ENCODE results near the gene FAM180B. TPM values are rescaled to one million over a fixed set of nuclear protein-coding genes. Genes with fewer than 3 reads are reported as not detected.

FAM180B gene
- total RNA-seq, 1 donor: not detected

DNA sequence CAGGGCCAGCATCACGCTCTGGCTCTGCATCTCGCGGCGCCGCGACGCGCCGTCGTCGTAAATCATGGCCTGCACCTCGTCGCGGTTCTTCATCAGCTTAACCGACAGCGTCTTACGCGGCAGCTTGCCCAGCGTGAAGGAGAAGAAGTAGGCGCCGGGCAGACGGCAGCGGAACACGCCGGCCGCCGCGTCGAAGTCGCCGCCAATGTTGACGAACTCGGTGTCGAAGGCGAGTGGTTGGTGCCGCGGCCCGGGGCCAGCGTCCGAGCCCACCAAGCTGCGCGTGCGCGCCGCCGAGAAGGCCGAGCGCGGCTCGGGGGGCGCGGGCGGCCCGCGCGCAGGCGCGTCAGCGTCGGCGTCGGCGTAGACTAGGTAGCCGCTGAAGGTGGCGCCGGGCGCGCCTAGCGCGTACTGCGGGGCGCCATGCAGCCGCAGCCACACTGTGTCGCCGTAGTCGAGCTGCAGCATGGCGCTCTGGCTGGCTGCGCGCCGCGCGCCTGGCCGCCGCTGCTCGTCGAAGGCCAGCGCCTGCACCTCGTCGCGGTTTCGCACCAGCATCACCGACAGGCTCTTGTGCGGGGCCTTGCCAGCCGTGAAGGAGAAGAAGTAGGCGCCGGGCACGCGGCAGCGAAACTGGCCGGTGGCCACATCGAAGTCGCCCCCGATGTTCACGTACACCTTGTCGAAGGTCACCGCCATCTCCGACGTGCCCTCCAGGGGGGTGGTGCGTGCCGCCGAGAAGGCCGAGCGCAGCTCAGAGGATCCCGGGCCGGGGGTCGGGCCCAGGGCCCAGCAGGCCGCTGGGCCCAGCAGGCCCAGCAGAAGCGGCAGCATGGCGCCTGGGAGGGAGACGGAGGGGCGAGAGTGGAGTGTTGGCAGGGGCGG, 3.7 kb downstream of the FAM180B start:
- Histone ChIP-seq H4K20me1 (ENCODE audit: insufficient read depth, low read length) (peaks cover 4% of the 10 kb centered on the region), H3K9me3 (ENCODE audit: low read depth, low read length) (no peaks in the 10 kb centered on the region), H3K27ac (ENCODE audit: low read depth, low read length) (no peak overlapping the region), H3K79me2 (ENCODE audit: insufficient read depth, low read length) (no peaks in the 10 kb centered on the region), H3K4me1 (ENCODE audit: insufficient read depth, low read length) (no peaks in the 10 kb centered on the region), H2AFZ (ENCODE audit: low read length) (peak overlapping the region; percentile 71), H3K27me3 (ENCODE audit: insufficient read depth, low read length) (peaks cover 47% of the 10 kb centered on the region), H3K4me3 (ENCODE audit: insufficient read depth, low read length) (peak overlapping the region; percentile 42), H3K4me2 (ENCODE audit: insufficient read depth, low read length) (peak overlapping the region; percentile 33), H3K36me3 (ENCODE audit: insufficient read depth, low read length) (no peaks in the 10 kb centered on the region)
- DNase-seq (ENCODE audit: insufficient read length, low spot score, missing footprints): peak; percentile 83
- TF ChIP-seq, protein P1, sequence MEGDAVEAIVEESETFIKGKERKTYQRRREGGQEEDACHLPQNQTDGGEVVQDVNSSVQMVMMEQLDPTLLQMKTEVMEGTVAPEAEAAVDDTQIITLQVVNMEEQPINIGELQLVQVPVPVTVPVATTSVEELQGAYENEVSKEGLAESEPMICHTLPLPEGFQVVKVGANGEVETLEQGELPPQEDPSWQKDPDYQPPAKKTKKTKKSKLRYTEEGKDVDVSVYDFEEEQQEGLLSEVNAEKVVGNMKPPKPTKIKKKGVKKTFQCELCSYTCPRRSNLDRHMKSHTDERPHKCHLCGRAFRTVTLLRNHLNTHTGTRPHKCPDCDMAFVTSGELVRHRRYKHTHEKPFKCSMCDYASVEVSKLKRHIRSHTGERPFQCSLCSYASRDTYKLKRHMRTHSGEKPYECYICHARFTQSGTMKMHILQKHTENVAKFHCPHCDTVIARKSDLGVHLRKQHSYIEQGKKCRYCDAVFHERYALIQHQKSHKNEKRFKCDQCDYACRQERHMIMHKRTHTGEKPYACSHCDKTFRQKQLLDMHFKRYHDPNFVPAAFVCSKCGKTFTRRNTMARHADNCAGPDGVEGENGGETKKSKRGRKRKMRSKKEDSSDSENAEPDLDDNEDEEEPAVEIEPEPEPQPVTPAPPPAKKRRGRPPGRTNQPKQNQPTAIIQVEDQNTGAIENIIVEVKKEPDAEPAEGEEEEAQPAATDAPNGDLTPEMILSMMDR (IDR thresholded peaks at IDR 0.05; ENCODE audit: extremely low read depth, low read depth, low read length): no peak

- DNase-seq (ENCODE audit: insufficient read length, low spot score, missing footprints): peak; percentile 78
- Histone ChIP-seq H3K4me3 (ENCODE audit: insufficient read depth, low read length) (no peak overlapping the region), H3K4me2 (ENCODE audit: insufficient read depth, low read length) (no peak overlapping the region), H4K20me1 (ENCODE audit: insufficient read depth, low read length) (peaks cover 4% of the 10 kb centered on the region), H3K36me3 (ENCODE audit: insufficient read depth, low read length) (no peaks in the 10 kb centered on the region), H3K27ac (ENCODE audit: low read depth, low read length) (no peak overlapping the region), H3K9me3 (ENCODE audit: low read depth, low read length) (no peaks in the 10 kb centered on the region), H3K27me3 (ENCODE audit: insufficient read depth, low read length) (peaks cover 55% of the 10 kb centered on the region), H3K4me1 (ENCODE audit: insufficient read depth, low read length) (no peaks in the 10 kb centered on the region), H2AFZ (ENCODE audit: low read length) (no peak overlapping the region), H3K79me2 (ENCODE audit: insufficient read depth, low read length) (no peaks in the 10 kb centered on the region)
- TF ChIP-seq, protein P1 (IDR thresholded peaks at IDR 0.05; ENCODE audit: extremely low read depth, low read depth, low read length): no peak
Measured at GRCh38 chr11:47591764-47592163, 5.3 kb downstream of the FAM180B start.

GRCh38 chr11:47592251-47592650, 5.8 kb downstream of the FAM180B start:
- TF ChIP-seq, protein P1 (IDR thresholded peaks at IDR 0.05; ENCODE audit: extremely low read depth, low read depth, low read length): no peak
- Histone ChIP-seq H3K27ac (ENCODE audit: low read depth, low read length) (no peak overlapping the region), H3K4me1 (ENCODE audit: insufficient read depth, low read length) (no peaks in the 10 kb centered on the region), H2AFZ (ENCODE audit: low read length) (no peak overlapping the region), H3K27me3 (ENCODE audit: insufficient read depth, low read length) (peaks cover 55% of the 10 kb centered on the region), H3K4me3 (ENCODE audit: insufficient read depth, low read length) (no peak overlapping the region), H4K20me1 (ENCODE audit: insufficient read depth, low read length) (peaks cover 4% of the 10 kb centered on the region), H3K36me3 (ENCODE audit: insufficient read depth, low read length) (no peaks in the 10 kb centered on the region), H3K79me2 (ENCODE audit: insufficient read depth, low read length) (no peaks in the 10 kb centered on the region), H3K4me2 (ENCODE audit: insufficient read depth, low read length) (no peak overlapping the region), H3K9me3 (ENCODE audit: low read depth, low read length) (no peaks in the 10 kb centered on the region)
- peak; percentile 78 for DNase-seq (ENCODE audit: insufficient read length, low spot score, missing footprints)

- Histone ChIP-seq H3K4me1 (ENCODE audit: insufficient read depth, low read length) (no peaks in the 10 kb centered on the region), H3K79me2 (ENCODE audit: insufficient read depth, low read length) (no peaks in the 10 kb centered on the region), H3K27ac (ENCODE audit: low read depth, low read length) (no peak overlapping the region), H3K4me2 (ENCODE audit: insufficient read depth, low read length) (no peak overlapping the region), H3K27me3 (ENCODE audit: insufficient read depth, low read length) (peaks cover 55% of the 10 kb centered on the region), H4K20me1 (ENCODE audit: insufficient read depth, low read length) (peaks cover 4% of the 10 kb centered on the region), H3K36me3 (ENCODE audit: insufficient read depth, low read length) (no peaks in the 10 kb centered on the region), H3K4me3 (ENCODE audit: insufficient read depth, low read length) (no peak overlapping the region), H2AFZ (ENCODE audit: low read length) (no peak overlapping the region), H3K9me3 (ENCODE audit: low read depth, low read length) (no peaks in the 10 kb centered on the region)
- TF ChIP-seq, protein P1 (IDR thresholded peaks at IDR 0.05; ENCODE audit: extremely low read depth, low read depth, low read length): no peak
- peak; percentile 25 for DNase-seq (ENCODE audit: insufficient read length, low spot score, missing footprints)
Measured at GRCh38 chr11:47592970-47593369, 6.5 kb downstream of the FAM180B start.

All from osteoblast (primary cell).